Tongue (tissue), 2 donors: ENCODE measurements around the gene PVALEF. TPM values are rescaled to one million over a fixed set of nuclear protein-coding genes. Genes with fewer than 3 reads are reported as not detected.
A peak's percentile ranks its signal among the peaks of the same experiment; 100 is the strongest.

Source experiments
- DNase-seq: peaks from one replicate; pipeline ENCODE4 v3.0.0-alpha.2; 2015
- total RNA-seq: library from RNA; depleted of rRNA; stranded (reverse); fragments of >200 nt; gene quantifications from one replicate; pipeline ENCODE4 v1.2.3, GENCODE V29; 2014

PVALEF gene
- total RNA-seq, 1 donor from 2014 or later: not detected

GRCh38 chr17:81183807-81184206 lies 18.5 kb downstream of the PVALEF start:
- no peak for DNase-seq

- DNase-seq: peak; percentile 76
Observed at GRCh38 chr17:81184555-81184954, 19.2 kb downstream of the PVALEF start.

- no peak for DNase-seq
Observed at GRCh38 chr17:81186203-81186602, 20.9 kb downstream of the PVALEF start.

GRCh38 chr17:81187120-81187519 lies 21.8 kb downstream of the PVALEF start:
- no peak for DNase-seq

GRCh38 chr17:81187586-81188490 lies 22.5 kb downstream of the PVALEF start:
- no peak for DNase-seq

- no peak for DNase-seq
Observed at GRCh38 chr17:81188491-81188840, 23.2 kb downstream of the PVALEF start.

GRCh38 chr17:81189016-81189415 lies 23.7 kb downstream of the PVALEF start:
- DNase-seq: no peak

- no peak for DNase-seq
Observed at GRCh38 chr17:81189670-81190530, 24.6 kb downstream of the PVALEF start.

- DNase-seq: no peak
Observed at GRCh38 chr17:81190591-81190990, 25.3 kb downstream of the PVALEF start.

GRCh38 chr17:81191116-81191515 lies 25.8 kb downstream of the PVALEF start:
- DNase-seq: no peak

GRCh38 chr17:81191646-81192045 lies 26.3 kb downstream of the PVALEF start:
- no peak for DNase-seq

- no peak for DNase-seq
Observed at GRCh38 chr17:81192386-81193050, 27.2 kb downstream of the PVALEF start.

GRCh38 chr17:81193051-81193410 lies 27.7 kb downstream of the PVALEF start:
- no peak for DNase-seq

GRCh38 chr17:81193470-81194224 lies 28.3 kb downstream of the PVALEF start:
- peak; percentile 24 for DNase-seq

- no peak for DNase-seq
Observed at GRCh38 chr17:81194225-81194760, 29.0 kb downstream of the PVALEF start.

GRCh38 chr17:81194941-81195901 lies 29.9 kb downstream of the PVALEF start:
- no peak for DNase-seq

- no peak for DNase-seq
Observed at GRCh38 chr17:81195941-81196495, 30.7 kb downstream of the PVALEF start.

GRCh38 chr17:81196505-81197408 lies 31.4 kb downstream of the PVALEF start:
- no peak for DNase-seq

GRCh38 chr17:81197409-81197795 lies 32.1 kb downstream of the PVALEF start:
- no peak for DNase-seq
